A549 (cell line): ENCODE measurements around the gene GPR18. TPM values are rescaled to one million over a fixed set of nuclear protein-coding genes. Genes with fewer than 3 reads are reported as not detected.

Experiments used
- ATAC-seq, 2 experiments: fragments of 200-7000 bp in 1 of 2; fragments of >200 bp in 1 of 2; cut with Nextera tagmentation in 1 of 2; cut with Tn5 transposase in 1 of 2; 3 replicates each; pipeline versions ENCODE4 v1.8.0 to v1.9.1; 2018 to 2020; ENCODE audit warnings: mild to moderate bottlenecking in 1 of 2, moderate library complexity in 1 of 2
- CTCF ChIA-PET: fragments of 300-600 bp; sonication (Branson Sonifier 250); formaldehyde crosslinking; extraction: SDS; loops from one replicate; lab custom pipeline; 2021; ENCODE audit warnings: antibody characterized with exemption, inconsistent platforms; lab: Yijun Ruan, JAX
- POLR2A ChIA-PET: fragments of 350-600 bp; formaldehyde crosslinking; extraction: SDS; loops from one replicate; lab custom pipeline; 2021; ENCODE audit warnings: antibody characterized with exemption, inconsistent platforms; lab: Yijun Ruan, JAX
- DNase-seq, 2 experiments: peaks; one replicate each; pipeline versions ENCODE4 v3.0.0 to v3.0.0-alpha.2; 2011 to 2016; ENCODE audit warnings: low read depth in 1 of 2, low spot score in 1 of 2
- FAIRE-seq: peaks from 2 replicates; lab custom pipeline; 2011; peaks lifted over from hg19 to GRCh38; lab: Jason Lieb, UNC
- H3K27ac ChIP-seq, 2 experiments: fragments of >200 bp; sonication (Bioruptor Twin); formaldehyde crosslinking; 3 replicates each; pipeline ENCODE4 v1.5.1; 2016 to 2017
- H3K4me1 ChIP-seq: fragments of >200 bp; sonication (Bioruptor Twin); formaldehyde crosslinking; 3 replicates; pipeline ENCODE4 v1.6.1; 2016
- H3K4me2 ChIP-seq: fragments of >200 bp; sonication (Bioruptor Twin); formaldehyde crosslinking; 3 replicates; pipeline ENCODE4 v1.6.1; 2016
- H3K4me3 ChIP-seq: fragments of >200 bp; sonication (Bioruptor Twin); formaldehyde crosslinking; 3 replicates; pipeline ENCODE4 v1.5.1; 2016
- H3K9me3 ChIP-seq: fragments of >200 bp; sonication (Bioruptor Twin); formaldehyde crosslinking; 3 replicates; pipeline ENCODE4 v1.6.1; 2016
- BCL3 ChIP-seq: fragments of >200 bp; sonication (Bioruptor Twin); formaldehyde crosslinking; IDR thresholded peaks from 3 replicates; pipeline ENCODE4 v1.6.1; 2016
- CEBPB ChIP-seq, 2 experiments: fragments of >200 bp in 1 of 2; sonication (Bioruptor Twin) in 1 of 2; formaldehyde crosslinking in 1 of 2; IDR thresholded peaks; 2 replicates each; pipeline ENCODE4 v1.6.1; 2012 to 2016
- E2F6 ChIP-seq: IDR thresholded peaks from 2 replicates; pipeline ENCODE4 v1.6.1; 2012; ENCODE audit warnings: low read depth, borderline replicate concordance
- EHF ChIP-seq: fragments of 250-450 bp; sonication (Bioruptor Pico); IDR thresholded peaks from 2 replicates; pipeline ENCODE4 v1.5.0; 2020; ENCODE audit warnings: mild to moderate bottlenecking
- EHMT2 ChIP-seq: fragments of 200-600 bp; sonication (generic); IDR thresholded peaks from 2 replicates; pipeline ENCODE4 v1.6.1; 2016; ENCODE audit warnings: antibody characterized with exemption, low read depth, mild to moderate bottlenecking, moderate library complexity
- ESRRA ChIP-seq: fragments of 150-350 bp; IDR thresholded peaks from 2 replicates; pipeline ENCODE4 v1.6.1; 2014; ENCODE audit warnings: mild to moderate bottlenecking, low read length, borderline replicate concordance
- GATA3 ChIP-seq: IDR thresholded peaks from 2 replicates; pipeline ENCODE4 v1.6.1; 2012; ENCODE audit warnings: borderline replicate concordance
- HOXB13 ChIP-seq: fragments of 250-450 bp; sonication (Bioruptor Pico); IDR thresholded peaks from 2 replicates; pipeline ENCODE4 v1.5.0; 2020; ENCODE audit warnings: low read depth, mild to moderate bottlenecking, moderate library complexity
- KDM5A ChIP-seq: fragments of 200-600 bp; sonication (generic); IDR thresholded peaks from 2 replicates; pipeline ENCODE4 v1.6.1; 2016; ENCODE audit warnings: antibody characterized with exemption, mild to moderate bottlenecking
- MAFK ChIP-seq: fragments of 450-650 bp; IDR thresholded peaks from 2 replicates; pipeline ENCODE4 v1.6.1; 2014; ENCODE audit not compliant: partially characterized antibody
- MAZ ChIP-seq: fragments of 150-350 bp; IDR thresholded peaks from 2 replicates; pipeline ENCODE4 v1.6.1; 2014; ENCODE audit warnings: antibody characterized with exemption, low read depth, low read length, borderline replicate concordance
- NFE2L2 ChIP-seq: fragments of 150-350 bp; conservative IDR thresholded peaks from 2 replicates; pipeline ENCODE4 v1.6.1; 2014; ENCODE audit warnings: low read length
- NPAS2 ChIP-seq: fragments of 250-450 bp; sonication (Bioruptor Pico); IDR thresholded peaks from 2 replicates; pipeline ENCODE4 v1.8.0; 2022; ENCODE audit warnings: mild to moderate bottlenecking, moderate library complexity, borderline replicate concordance
- PBX3 ChIP-seq: IDR thresholded peaks from 2 replicates; pipeline ENCODE4 v1.6.1; 2012
- PHF8 ChIP-seq: fragments of 200-600 bp; sonication (generic); IDR thresholded peaks from 2 replicates; pipeline ENCODE4 v1.6.1; 2016; ENCODE audit warnings: low read depth, mild to moderate bottlenecking, antibody characterized with exemption, moderate library complexity, borderline replicate concordance
- RNF2 ChIP-seq: fragments of 200-600 bp; sonication (generic); IDR thresholded peaks from 2 replicates; pipeline ENCODE4 v1.6.1; 2016; ENCODE audit warnings: low read depth, mild to moderate bottlenecking, antibody characterized with exemption, moderate library complexity, borderline replicate concordance
- SMC3 ChIP-seq: fragments of >200 bp; sonication (Bioruptor Twin); formaldehyde crosslinking; IDR thresholded peaks from 3 replicates; pipeline ENCODE4 v1.6.1; 2018; ENCODE audit warnings: inconsistent platforms
- TP53 ChIP-seq: fragments of 250-450 bp; sonication (Bioruptor Pico); IDR thresholded peaks from 2 replicates; pipeline ENCODE4 v1.5.0; 2021; ENCODE audit warnings: mild to moderate bottlenecking, moderate library complexity
- USF2 ChIP-seq: fragments of 450-650 bp; IDR thresholded peaks from 2 replicates; pipeline ENCODE4 v1.6.1; 2014; ENCODE audit warnings: antibody characterized with exemption
- ZFP36 ChIP-seq: fragments of 450-650 bp; IDR thresholded peaks from 2 replicates; pipeline ENCODE4 v1.6.1; 2014; ENCODE audit warnings: borderline replicate concordance; ENCODE audit not compliant: partially characterized antibody
- ZNF302 ChIP-seq: fragments of 250-450 bp; sonication (Bioruptor Pico); IDR thresholded peaks from 2 replicates; pipeline ENCODE4 v1.9.0; 2021; ENCODE audit warnings: inconsistent platforms, mild to moderate bottlenecking, moderate library complexity
- WGBS: methylation state at CpG from one replicate; pipeline ENCODE4 v1.1.6; 2017; ENCODE audit errors: missing lambda C conversion rate; 5-methylcytosine and 5-hydroxymethylcytosine counted together
- polyA plus RNA-seq, 4 experiments: library from polyadenylated mRNA; depleted of rRNA in 3 of 4; stranded (reverse); fragments of >200 nt; fragmentation: RNase III in 1 of 4; extraction: RNeasy Plus Mini Kit Qiagen cat#74134 plus additional on column Dnase treatment in 1 of 4; gene quantifications; 2 replicates in 3 of 4; 3 replicates in 1 of 4; pipeline ENCODE4 v1.2.3, GENCODE V29; 2011 to 2017

GPR18 gene
- polyA plus RNA-seq, 2 of the 4 experiments (the other 2 are of a cell fraction), result not detected

GRCh38 chr13:99303863-99304521 lies 45.8 kb upstream of the GPR18 start:
- ChIA-PET POLR2A (no interaction called here), CTCF (no interaction called here)
- H3K27ac ChIP-seq, result no peak overlapping the region
- no peak overlapping the region for H3K4me3 ChIP-seq
- H3K4me2 ChIP-seq, result no peak overlapping the region
- WGBS, result 88% methylated on average over 14 of the region's 14 CpGs
- no peak for FAIRE-seq
- H3K4me1 ChIP-seq, result peaks cover 25% of the 10 kb centered on the region
- no peaks in the 10 kb centered on the region for H3K9me3 ChIP-seq
- ATAC-seq, result no peak
- TF ChIP-seq ZNF302 (CRISPR knock-in tag), result no peak
- TF ChIP-seq RNF2, result no peak
- TF ChIP-seq CEBPB (IDR thresholded peaks at IDR 0.05), result no peak
- TF ChIP-seq GATA3, result no peak
- DNase-seq, result no peak

- CTCF ChIA-PET, result no interaction called here
- FAIRE-seq, result no peak
Observed at GRCh38 chr13:99302637-99303505, 44.7 kb upstream of the GPR18 start.

More at GRCh38 chr13:99302637-99303505, 44.7 kb upstream of the GPR18 start:
- no peak overlapping the region for H3K4me2 ChIP-seq
- 93% methylated on average over 8 of the region's 8 CpGs for WGBS
- TF ChIP-seq ESRRA, result no peak
- TF ChIP-seq EHMT2, result no peak
- no peak for TF ChIP-seq CEBPB (IDR thresholded peaks at IDR 0.05)
- TF ChIP-seq SMC3, result no peak
- no peak for TF ChIP-seq MAZ
- TF ChIP-seq ZFP36, result no peak
- no peak for TF ChIP-seq MAFK
- TF ChIP-seq BCL3, result no peak
- no peak for TF ChIP-seq NFE2L2
- TF ChIP-seq HOXB13, result no peak
- no peak for TF ChIP-seq KDM5A
- no peak for TF ChIP-seq PBX3
- no peak for TF ChIP-seq USF2
- no peak for TF ChIP-seq TP53 (CRISPR knock-in tag)
- TF ChIP-seq NPAS2, result no peak
- TF ChIP-seq E2F6, result no peak
- TF ChIP-seq PHF8, result no peak
- no peak for TF ChIP-seq EHF (CRISPR knock-in tag)
- TF ChIP-seq, all 56 proteins: peak for 0
- no peak overlapping the region for H3K27ac ChIP-seq
- POLR2A ChIA-PET, result no interaction called here
- no peak overlapping the region for H3K4me3 ChIP-seq
- no peak for DNase-seq
- ATAC-seq, result no peak
- no peaks in the 10 kb centered on the region for H3K9me3 ChIP-seq
- H3K4me1 ChIP-seq, result peaks cover 16% of the 10 kb centered on the region
